Naive thymus-derived CD4-positive, alpha-beta T cell (primary cell): ENCODE data around the gene IGFALS. TPM values are rescaled to one million over a fixed set of nuclear protein-coding genes. Genes with fewer than 3 reads are reported as not detected.

Experiments
- ATAC-seq: fragments of 150-1000 bp; cut with Tn5 transposase; 2 replicates; pipeline ENCODE4 v1.10.0; 2021; ENCODE audit warnings: mild to moderate bottlenecking, moderate library complexity
- CTCF ChIA-PET: fragments of 350-600 bp; sonication (Branson Sonifier 250); formaldehyde crosslinking; loops from one replicate; lab custom pipeline; 2021; ENCODE audit warnings: antibody characterized with exemption; lab: Charles Lee
- POLR2A ChIA-PET: fragments of 350-600 bp; sonication (Branson Sonifier 250); formaldehyde crosslinking; loops from one replicate; lab custom pipeline; 2021; ENCODE audit warnings: antibody characterized with exemption, inconsistent platforms; lab: Charles Lee
- DNase-seq, 9 donors: peaks; one replicate each; pipeline versions ENCODE4 v3.0.0 to v3.0.0-alpha.2; 2020 to 2022; ENCODE audit warnings: mixed read lengths in 1 of 9
- H3K27ac ChIP-seq: one replicate; pipeline ENCODE4 v1.7.0; 2013; ENCODE audit warnings: mild to moderate bottlenecking, low read depth, low read length, moderate library complexity
- H3K27me3 ChIP-seq, 2 donors: one replicate each; pipeline ENCODE4 v1.7.0; 2013; ENCODE audit warnings: low read length in 2 of 2, mild to moderate bottlenecking in 2 of 2, moderate library complexity in 2 of 2; ENCODE audit not compliant: control insufficient read depth in 2 of 2, insufficient read depth in 2 of 2
- H3K36me3 ChIP-seq, 3 experiments: 1 replicate in 2 of 3; 2 replicates in 1 of 3; pipeline ENCODE4 v1.7.0; 2013; ENCODE audit warnings: low read length in 3 of 3, mild to moderate bottlenecking in 3 of 3, moderate library complexity in 1 of 3; ENCODE audit not compliant: insufficient read depth in 3 of 3, control insufficient read depth in 2 of 3
- H3K4me1 ChIP-seq, 2 donors: one replicate each; pipeline ENCODE4 v1.7.0; 2013; ENCODE audit warnings: low read length in 2 of 2, mild to moderate bottlenecking in 2 of 2, moderate library complexity in 1 of 2; ENCODE audit not compliant: control insufficient read depth in 2 of 2, insufficient read depth in 2 of 2
- H3K4me3 ChIP-seq: 2 replicates; pipeline ENCODE4 v1.7.0; 2013; ENCODE audit warnings: mild to moderate bottlenecking, low read length
- H3K9me3 ChIP-seq, 3 experiments: 1 replicate in 2 of 3; 2 replicates in 1 of 3; pipeline ENCODE4 v1.7.0; 2013; ENCODE audit warnings: low read length in 3 of 3; ENCODE audit not compliant: control insufficient read depth in 2 of 3
- H3K27ac Mint-ChIP-seq, 9 donors: one replicate each; pipeline ENCODE4 v1.8.0; 2020 to 2022; ENCODE audit warnings: mixed read lengths in 9 of 9, mild to moderate bottlenecking in 8 of 9, moderate library complexity in 5 of 9, inconsistent platforms in 2 of 9
- H3K27me3 Mint-ChIP-seq, 5 donors: one replicate each; pipeline ENCODE4 v1.8.0; 2021 to 2022; ENCODE audit warnings: mixed read lengths in 5 of 5, mild to moderate bottlenecking in 1 of 5
- H3K36me3 Mint-ChIP-seq, 5 donors: one replicate each; pipeline ENCODE4 v1.8.0; 2020 to 2022; ENCODE audit warnings: mixed read lengths in 5 of 5, mild to moderate bottlenecking in 3 of 5, inconsistent platforms in 1 of 5
- H3K4me1 Mint-ChIP-seq, 7 donors: one replicate each; pipeline ENCODE4 v1.8.0; 2020 to 2022; ENCODE audit warnings: mixed read lengths in 7 of 7, mild to moderate bottlenecking in 3 of 7, inconsistent platforms in 1 of 7
- H3K4me3 Mint-ChIP-seq, 10 donors: one replicate each; pipeline ENCODE4 v1.8.0; 2020 to 2022; ENCODE audit warnings: mild to moderate bottlenecking in 10 of 10, mixed read lengths in 10 of 10, moderate library complexity in 6 of 10, inconsistent platforms in 2 of 10
- H3K9me3 Mint-ChIP-seq, 11 donors: one replicate each; pipeline ENCODE4 v1.8.0; 2020 to 2022; ENCODE audit warnings: mixed read lengths in 11 of 11, mild to moderate bottlenecking in 4 of 11, inconsistent platforms in 1 of 11, moderate library complexity in 1 of 11
- intact Hi-C, 2 donors: fragments of 100-400 bp; cut with micrococcal nuclease; formaldehyde crosslinking; loops; one replicate each; pipeline ENCODE4 v1.15.1; 2023
- polyA plus RNA-seq, 2 donors: library from polyadenylated mRNA; unstranded; fragments of 300-500 nt; fragmentation: Illumina TruSeq; gene quantifications; one replicate each; pipeline ENCODE4 v1.2.3, GENCODE V29; 2021
- total RNA-seq, 6 experiments: library from RNA in 5 of 6; stranded (reverse) in 5 of 6; gene quantifications; 1 replicate in 5 of 6; 2 replicates in 1 of 6; pipeline ENCODE4 v1.2.3 and lab custom pipeline; 2021 to 2026

The IGFALS gene
- total and polyA plus RNA-seq, 7 experiments from 2014 or later: 0.19 to 1.5 (median 0.74) TPM; not detected in 1

GRCh38 chr16:1822801-1823200 lies 29.3 kb upstream of the IGFALS start:
- Histone ChIP-seq H3K27me3 (no peaks in the 10 kb centered on the region), H3K27ac (no peak overlapping the region), H3K4me3 (no peak overlapping the region), H3K36me3 (peaks cover 3 to 61% (median 12%) of the 10 kb centered on the region in 3 experiments), H3K4me1 (peaks cover 18 to 25% of the 10 kb centered on the region in 2 donors), H3K9me3 (no peaks in the 10 kb centered on the region)
- H3K36me3 Mint-ChIP-seq: peaks cover 0 to 8% (median 0%) of the 10 kb centered on the region in 5 donors
- no peak for DNase-seq
- H3K4me3 Mint-ChIP-seq: no peak overlapping the region
- ChIA-PET POLR2A (no interaction called here), CTCF (no interaction called here)
- intact Hi-C loops: no loop called here
- peaks cover 15 to 32% (median 26%) of the 10 kb centered on the region in 7 donors for H3K4me1 Mint-ChIP-seq
- H3K27ac Mint-ChIP-seq: no peak overlapping the region
- no peak for ATAC-seq
- H3K9me3 Mint-ChIP-seq: peaks cover 0 to 2% (median 0%) of the 10 kb centered on the region in 11 donors
- H3K27me3 Mint-ChIP-seq: no peaks in the 10 kb centered on the region

- H3K27me3 ChIP-seq: no peaks in the 10 kb centered on the region
- Mint-ChIP-seq H3K9me3 (peaks cover 0 to 2% (median 0%) of the 10 kb centered on the region in 11 donors), H3K36me3 (peaks cover 0 to 8% (median 0%) of the 10 kb centered on the region in 5 donors), H3K4me3 (no peak overlapping the region), H3K4me1 (peaks cover 8 to 25% (median 21%) of the 10 kb centered on the region in 7 donors), H3K27ac (peak overlapping the region in 2 of 9 donors; percentile 26 to 76), H3K27me3 (no peaks in the 10 kb centered on the region)
- H3K4me3 ChIP-seq: no peak overlapping the region
- H3K27ac ChIP-seq: no peak overlapping the region
- intact Hi-C loops: no loop called here
- ChIA-PET POLR2A (no interaction called here), CTCF (no interaction called here)
- peaks cover 3 to 69% (median 12%) of the 10 kb centered on the region in 3 experiments for H3K36me3 ChIP-seq
- ATAC-seq (no peak), DNase-seq (no peak)
- H3K9me3 ChIP-seq: no peaks in the 10 kb centered on the region
- H3K4me1 ChIP-seq: peaks cover 11 to 18% of the 10 kb centered on the region in 2 donors
These were observed 28.5 kb upstream of the IGFALS start for GRCh38 chr16:1821861-1822611.

- H3K36me3 ChIP-seq: peaks cover 3 to 75% (median 19%) of the 10 kb centered on the region in 3 experiments
- ATAC-seq: no peak
- no peaks in the 10 kb centered on the region for H3K27me3 Mint-ChIP-seq
- H3K27me3 ChIP-seq: no peaks in the 10 kb centered on the region
- no peaks in the 10 kb centered on the region for H3K9me3 Mint-ChIP-seq
- H3K4me3 Mint-ChIP-seq: no peak overlapping the region
- intact Hi-C loops: no loop called here
- no peaks in the 10 kb centered on the region for H3K9me3 ChIP-seq
- peaks cover 8 to 24% (median 19%) of the 10 kb centered on the region in 7 donors for H3K4me1 Mint-ChIP-seq
- peaks cover 0 to 8% (median 0%) of the 10 kb centered on the region in 5 donors for H3K36me3 Mint-ChIP-seq
- H3K27ac Mint-ChIP-seq: no peak overlapping the region
- POLR2A ChIA-PET: interaction anchor here (0.6 kb wide), 1 partner anchor 82 kb away, joined by 3 read pairs; no protein-coding TSS in a partner anchor
- H3K27ac ChIP-seq: no peak overlapping the region
- H3K4me1 ChIP-seq: peaks cover 11 to 18% of the 10 kb centered on the region in 2 donors
- no peak for DNase-seq
- CTCF ChIA-PET: no interaction called here
- no peak overlapping the region for H3K4me3 ChIP-seq
These were observed 27.4 kb upstream of the IGFALS start for GRCh38 chr16:1820946-1821290.

- peaks cover 0 to 11% (median 2%) of the 10 kb centered on the region in 5 donors for H3K36me3 Mint-ChIP-seq
- Histone ChIP-seq H3K4me1 (peaks cover 6 to 16% of the 10 kb centered on the region in 2 donors), H3K36me3 (peaks cover 6 to 79% (median 19%) of the 10 kb centered on the region in 3 experiments), H3K4me3 (no peak overlapping the region), H3K9me3 (no peaks in the 10 kb centered on the region), H3K27ac (no peak overlapping the region), H3K27me3 (no peaks in the 10 kb centered on the region)
- POLR2A ChIA-PET: interaction anchor here (0.5 to 0.6 kb wide), 2 partner anchors 81 to 151 kb away, joined by 3 read pairs; partner anchors contain the start of gene TBL3
- H3K4me3 Mint-ChIP-seq: no peak overlapping the region
- CTCF ChIA-PET: interaction anchor here (0.6 kb wide), 1 partner anchor 464 kb away, joined by 3 read pairs; no protein-coding TSS in a partner anchor
- no peak for DNase-seq
- H3K27me3 Mint-ChIP-seq: no peaks in the 10 kb centered on the region
- peak overlapping the region in 2 of 9 donors; percentile 36 to 54 for H3K27ac Mint-ChIP-seq
- no peak for ATAC-seq
- peaks cover 8 to 19% (median 14%) of the 10 kb centered on the region in 7 donors for H3K4me1 Mint-ChIP-seq
- intact Hi-C loops: no loop called here
- no peaks in the 10 kb centered on the region for H3K9me3 Mint-ChIP-seq
These were observed 26.8 kb upstream of the IGFALS start for GRCh38 chr16:1820096-1820945.

GRCh38 chr16:1819611-1820010 lies 26.1 kb upstream of the IGFALS start:
- H3K4me3 Mint-ChIP-seq: no peak overlapping the region
- intact Hi-C loops: no loop called here

GRCh38 chr16:1818873-1819525 lies 25.5 kb upstream of the IGFALS start:
- CTCF ChIA-PET: no interaction called here

More at GRCh38 chr16:1819611-1820010, 26.1 kb upstream of the IGFALS start:
- Histone ChIP-seq H3K4me1 (peaks cover 0 to 9% of the 10 kb centered on the region in 2 donors), H3K9me3 (no peaks in the 10 kb centered on the region), H3K4me3 (no peak overlapping the region), H3K36me3 (peaks cover 8 to 82% (median 19%) of the 10 kb centered on the region in 3 experiments), H3K27me3 (no peaks in the 10 kb centered on the region), H3K27ac (no peak overlapping the region)
- Mint-ChIP-seq H3K4me1 (peaks cover 4 to 19% (median 11%) of the 10 kb centered on the region in 7 donors), H3K27me3 (no peaks in the 10 kb centered on the region), H3K9me3 (no peaks in the 10 kb centered on the region), H3K36me3 (peaks cover 0 to 16% (median 5%) of the 10 kb centered on the region in 5 donors), H3K27ac (peak overlapping the region in 2 of 9 donors; percentile 36 to 71)
- ATAC-seq: no peak
- POLR2A ChIA-PET: no interaction called here
- DNase-seq: no peak
- CTCF ChIA-PET: interaction anchor here (0.6 kb wide), 1 partner anchor 463 kb away, joined by 3 read pairs; no protein-coding TSS in a partner anchor

More at GRCh38 chr16:1818873-1819525, 25.5 kb upstream of the IGFALS start:
- DNase-seq: no peak
- Histone ChIP-seq H3K9me3 (no peaks in the 10 kb centered on the region), H3K4me1 (peaks cover 0 to 4% of the 10 kb centered on the region in 2 donors), H3K27ac (no peak overlapping the region), H3K27me3 (no peaks in the 10 kb centered on the region), H3K4me3 (no peak overlapping the region), H3K36me3 (peaks cover 8 to 79% (median 19%) of the 10 kb centered on the region in 3 experiments)
- intact Hi-C loops: no loop called here
- Mint-ChIP-seq H3K27me3 (no peaks in the 10 kb centered on the region), H3K36me3 (peaks cover 0 to 16% (median 5%) of the 10 kb centered on the region in 5 donors), H3K4me1 (peaks cover 0 to 14% (median 5%) of the 10 kb centered on the region in 7 donors), H3K4me3 (no peak overlapping the region), H3K9me3 (no peaks in the 10 kb centered on the region), H3K27ac (peak overlapping the region in 2 of 9 donors; percentile 41 to 71)
- ATAC-seq: no peak
- POLR2A ChIA-PET: no interaction called here
